HG03457 (cell line): ENCODE results near the gene H2AZ1.

Source experiments
- ATAC-seq: cut with Tn5 transposase; IDR thresholded peaks from one replicate; pipeline ENCODE4 v1.9.1; 2021; ENCODE audit warnings: moderate number of reproducible peaks; ENCODE audit not compliant: unreplicated experiment

The H2AZ1 gene

DNA sequence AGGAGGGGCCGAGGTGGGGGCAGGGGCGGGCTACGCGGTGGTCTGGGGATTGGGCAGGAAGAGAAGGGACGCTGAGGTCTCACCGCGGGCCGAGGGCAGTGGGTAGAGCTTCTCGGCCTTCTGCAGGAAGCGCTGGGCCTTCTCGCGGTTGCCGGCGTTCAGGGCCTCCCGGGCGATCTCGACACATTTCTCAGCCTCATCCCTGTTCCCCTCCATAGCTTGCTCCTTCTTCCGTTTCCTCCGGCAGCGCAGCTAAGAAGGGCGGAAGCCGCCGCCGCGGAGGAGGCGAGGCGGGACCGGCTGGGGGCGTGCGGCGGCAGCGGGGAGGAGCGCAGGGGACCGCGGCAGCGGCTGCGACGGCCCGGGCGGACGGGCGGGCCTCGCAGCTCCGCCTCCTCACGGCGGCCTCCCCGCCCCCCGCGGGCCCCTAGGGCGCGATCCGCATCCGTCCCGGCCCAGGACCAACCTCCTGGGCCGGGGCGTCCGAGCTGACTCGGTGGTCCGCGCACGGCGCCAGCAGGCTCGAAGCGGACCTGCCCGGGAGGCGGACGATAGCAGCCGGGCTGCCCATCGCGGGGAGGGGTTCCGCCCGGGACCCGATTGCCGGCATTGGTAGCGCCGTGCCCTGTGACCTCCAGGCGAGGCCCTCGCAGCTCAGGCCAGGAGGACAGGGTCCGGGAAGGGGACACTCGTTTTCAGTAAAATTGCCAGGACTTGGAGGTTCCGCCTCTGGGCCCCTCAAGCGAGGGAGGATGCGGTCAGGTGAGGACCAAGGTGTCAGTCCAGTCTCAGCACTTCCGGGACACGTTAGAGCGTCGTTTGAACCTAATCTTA lies 3.5 kb downstream of the H2AZ1 start, which contains the start of gene DNAJB14:
Gene DNAJB14 (minus strand): TSS at position 263 of the 834 bp plus-strand sequence. CDS start 47 bp downstream, at position 216.
- ATAC-seq: peak; percentile 32

DNA sequence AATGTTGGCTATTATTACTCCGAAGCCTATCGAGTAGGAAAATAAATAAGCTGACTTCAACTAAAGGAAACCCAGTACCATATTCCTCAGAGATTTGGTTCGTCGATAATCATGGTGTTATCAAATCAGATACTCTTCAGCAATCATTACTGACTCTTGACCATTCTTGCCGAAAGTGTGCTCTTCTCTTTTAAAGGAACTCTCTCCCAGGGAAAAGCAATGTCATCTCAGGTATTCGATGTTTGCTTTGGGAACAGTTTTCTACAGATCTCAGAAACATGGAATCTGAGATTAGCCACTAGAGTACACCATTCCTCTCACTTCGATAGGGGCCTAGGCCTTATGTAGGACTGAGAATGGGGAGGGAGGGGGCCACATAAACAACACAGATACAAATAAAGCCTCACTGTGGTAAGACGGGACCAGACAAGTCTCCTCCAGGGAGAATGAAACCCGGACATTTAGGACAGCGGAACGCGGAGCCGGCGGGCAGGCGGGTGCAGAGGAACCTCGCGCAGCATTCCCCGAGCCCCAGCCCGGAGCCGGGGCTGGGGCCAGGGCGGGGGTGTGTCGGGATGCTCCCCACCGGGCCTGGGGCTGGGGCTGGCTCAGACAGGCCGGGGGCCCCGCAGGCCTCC lies 4.2 kb downstream of the H2AZ1 start:
- no peak for ATAC-seq

DNA sequence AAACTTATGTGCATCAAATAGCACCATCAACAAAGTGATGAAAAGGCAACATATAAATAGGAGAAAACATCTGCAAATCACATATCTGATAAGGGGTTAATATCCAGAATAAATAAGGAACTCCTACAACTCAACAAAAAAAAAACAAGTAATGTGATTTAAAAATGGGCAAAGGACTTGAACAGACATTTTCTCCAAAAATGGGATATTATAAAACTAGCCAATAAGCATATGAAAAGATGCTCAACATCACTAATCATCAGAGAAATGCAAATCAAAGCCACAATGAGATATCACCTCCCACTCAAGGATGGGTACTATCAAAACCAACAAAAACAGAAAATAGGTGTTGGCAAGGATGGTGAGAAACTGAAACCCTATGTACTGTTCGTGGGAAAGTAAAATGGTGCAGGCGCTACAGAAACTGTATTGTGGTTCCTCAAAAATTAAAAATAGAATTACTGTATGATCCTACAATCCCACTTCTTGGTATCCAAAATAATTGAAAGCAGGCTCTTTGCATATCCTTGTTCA lies 6.1 kb downstream of the H2AZ1 start:
- ATAC-seq: no peak

DNA sequence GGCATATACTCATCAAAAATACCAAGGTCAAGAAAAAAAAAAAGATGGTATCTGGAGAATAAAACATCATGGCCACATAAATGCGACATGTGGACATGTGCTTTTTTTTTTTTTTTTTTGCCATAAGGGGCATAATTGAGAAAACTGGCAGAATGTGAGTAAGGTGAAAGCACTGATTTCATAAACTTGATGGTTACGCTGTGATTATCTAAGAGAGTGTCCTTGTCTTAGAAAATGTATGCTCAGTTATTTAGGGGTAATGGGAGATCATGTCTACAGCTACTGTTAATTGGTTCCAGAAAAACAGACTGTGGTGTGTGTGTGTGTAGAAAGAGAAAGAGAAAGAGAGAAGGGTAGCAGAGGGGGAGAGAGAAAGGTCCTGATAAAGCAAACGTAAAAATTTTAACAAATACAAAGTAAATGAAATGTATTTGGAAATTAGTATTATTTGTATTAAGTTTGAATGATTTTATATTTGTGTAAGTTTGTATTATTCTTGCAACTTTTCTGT lies 11.8 kb downstream of the H2AZ1 start:
- no peak for ATAC-seq

DNA sequence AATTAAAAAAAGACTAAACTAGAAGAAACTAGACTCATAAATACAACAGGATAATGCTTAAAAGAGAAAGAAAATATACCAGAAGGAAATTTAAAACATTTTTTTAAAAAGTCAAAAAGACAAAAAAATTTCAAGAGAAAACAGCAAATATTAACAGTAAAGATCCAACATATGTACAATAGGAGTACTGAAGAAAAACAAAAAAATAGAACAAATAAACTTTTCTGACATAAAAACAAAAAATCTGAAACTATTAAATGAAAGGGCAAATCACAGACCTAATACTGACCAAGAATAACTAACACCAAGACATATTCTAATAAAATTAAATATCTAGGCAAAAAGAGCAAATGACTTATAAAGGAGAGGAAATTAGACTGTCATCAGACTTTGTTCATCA lies 15.2 kb downstream of the H2AZ1 start:
- ATAC-seq: no peak

DNA sequence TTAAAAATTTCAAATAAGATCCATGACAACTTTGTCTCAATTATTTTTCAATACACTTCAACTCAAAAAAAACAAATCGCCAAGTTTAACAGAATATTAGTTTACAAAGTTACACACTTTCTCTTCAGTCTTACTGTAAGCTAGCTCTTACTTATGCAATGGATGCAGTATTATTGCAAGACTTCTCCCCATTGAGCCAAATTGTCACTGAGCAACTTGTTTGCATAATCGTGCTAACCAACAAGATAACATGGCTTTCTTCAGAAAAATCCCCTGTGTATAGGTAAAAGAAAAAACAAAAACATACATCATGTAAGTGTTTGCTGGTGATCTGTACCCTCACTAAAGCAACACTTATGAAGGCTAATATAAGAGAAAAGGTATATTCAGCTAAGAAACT lies 22.5 kb downstream of the H2AZ1 start:
- no peak for ATAC-seq

DNA sequence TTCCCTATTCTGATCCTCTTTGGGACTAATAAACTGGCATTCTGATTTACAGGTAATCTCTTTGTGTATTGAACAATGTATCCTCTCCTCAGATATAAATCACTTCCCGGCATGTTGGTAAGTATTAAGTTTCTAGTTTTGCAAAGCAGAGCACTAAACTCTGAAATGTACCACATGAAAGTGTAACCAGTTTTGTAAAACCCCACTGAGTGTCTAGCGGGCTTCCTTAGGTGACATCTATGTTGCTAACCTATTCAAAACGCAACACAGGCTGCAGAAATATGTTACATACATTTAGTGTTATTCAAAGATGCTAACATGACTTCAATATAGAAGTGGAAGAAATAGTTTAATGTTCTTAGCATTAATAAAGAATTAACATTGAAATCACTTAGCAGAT lies 28.9 kb downstream of the H2AZ1 start:
- ATAC-seq: no peak

DNA sequence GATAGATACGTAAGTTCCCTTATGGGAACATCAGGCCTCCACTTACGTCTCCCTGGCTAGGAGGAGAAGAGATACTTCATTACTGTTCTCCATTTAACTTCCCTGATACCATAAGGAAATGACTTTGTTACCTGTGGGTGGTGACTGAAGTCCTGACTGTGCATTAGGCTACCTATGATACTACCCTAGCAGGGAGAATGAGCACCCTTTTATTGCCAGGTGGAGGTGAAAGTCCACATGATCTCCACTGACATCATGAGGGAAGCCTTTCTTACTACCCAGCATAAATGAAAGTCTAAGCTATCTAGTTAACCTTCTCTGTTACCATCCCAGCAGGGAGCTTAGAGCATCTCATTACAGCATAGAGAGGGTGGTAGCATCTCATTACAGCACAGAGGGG lies 31.4 kb downstream of the H2AZ1 start:
- ATAC-seq: no peak

DNA sequence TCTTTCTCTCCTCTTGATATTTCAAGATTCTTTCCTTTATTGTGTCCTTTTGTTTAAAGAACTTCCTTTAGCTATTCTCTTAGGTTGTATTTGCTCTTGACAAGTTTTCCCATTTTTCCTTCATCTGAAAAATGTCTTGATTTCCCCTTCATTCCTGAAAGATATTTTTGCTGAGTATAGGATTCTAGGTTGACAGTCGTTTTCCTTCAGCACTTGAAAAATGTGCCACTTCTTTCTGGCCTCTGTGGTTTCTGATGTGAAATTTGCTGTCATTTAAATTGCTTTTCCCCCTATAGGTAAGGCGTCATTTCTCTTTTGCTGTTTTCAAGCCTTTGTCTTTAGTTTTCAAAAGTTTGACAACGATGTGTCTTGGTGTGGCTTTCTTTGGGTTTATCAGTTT lies 32.5 kb downstream of the H2AZ1 start:
- ATAC-seq: no peak

DNA sequence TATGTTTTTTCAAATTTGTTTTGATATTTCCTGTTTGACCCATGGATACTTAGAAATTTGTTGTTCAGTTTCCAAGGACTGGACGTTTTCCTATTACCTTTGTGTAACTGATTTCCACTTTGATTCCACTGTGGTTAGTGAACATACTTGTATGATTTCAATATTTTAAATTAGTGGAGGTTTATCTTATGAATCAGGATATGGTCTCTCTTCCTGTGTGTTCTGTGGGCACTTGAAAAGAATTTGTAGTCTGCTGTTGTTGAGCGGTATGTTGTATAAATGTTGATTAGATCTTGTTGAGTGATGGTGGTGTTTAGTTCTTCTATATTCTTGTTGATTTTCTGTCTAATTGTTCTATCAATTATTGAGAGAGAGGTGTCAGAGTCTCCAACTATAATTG lies 34.6 kb downstream of the H2AZ1 start:
- no peak for ATAC-seq
